Skeletal muscle tissue (tissue), 4 donors: ENCODE measurements around the gene RAB3IL1. TPM values are rescaled to one million over a fixed set of nuclear protein-coding genes. Genes with fewer than 3 reads are reported as not detected.

Source experiments
- H3K27ac ChIP-seq: one replicate; pipeline ENCODE4 v1.7.0; 2013; ENCODE audit warnings: mild to moderate bottlenecking, low read depth, low read length, inconsistent platforms
- H3K27me3 ChIP-seq, 3 donors: one replicate each; pipeline ENCODE4 v1.7.0; 2013; ENCODE audit warnings: low read length in 3 of 3; ENCODE audit not compliant: control insufficient read depth in 3 of 3, insufficient read depth in 3 of 3
- H3K36me3 ChIP-seq, 3 donors: one replicate each; pipeline ENCODE4 v1.7.0; 2013; ENCODE audit warnings: low read length in 3 of 3; ENCODE audit not compliant: control insufficient read depth in 3 of 3, insufficient read depth in 3 of 3
- H3K4me1 ChIP-seq, 3 donors: one replicate each; pipeline ENCODE4 v1.7.0; 2013; ENCODE audit warnings: low read length in 3 of 3, mild to moderate bottlenecking in 3 of 3; ENCODE audit not compliant: control insufficient read depth in 3 of 3, insufficient read depth in 3 of 3
- H3K4me3 ChIP-seq, 3 donors: one replicate each; pipeline ENCODE4 v1.7.0; 2013; ENCODE audit warnings: low read length in 3 of 3
- H3K9ac ChIP-seq, 3 donors: one replicate each; pipeline ENCODE4 v1.7.0; 2013; ENCODE audit warnings: low read length in 3 of 3, mild to moderate bottlenecking in 3 of 3, moderate library complexity in 2 of 3, low read depth in 1 of 3
- H3K9me3 ChIP-seq, 3 donors: one replicate each; pipeline ENCODE4 v1.7.0; 2013; ENCODE audit warnings: low read length in 3 of 3; ENCODE audit not compliant: control insufficient read depth in 3 of 3
- total RNA-seq: library from RNA; depleted of rRNA; stranded (reverse); fragments of >200 nt; gene quantifications from one replicate; pipeline ENCODE4 v1.2.3, GENCODE V29; 2014
- donor health status: Osteomylitis.

RAB3IL1 gene
- total RNA-seq, 1 donor from 2014 or later, result 9.4 TPM

GRCh38 chr11:61906522-61906909, 10.8 kb downstream of the RAB3IL1 start:
- peaks cover 19 to 24% (median 20%) of the 10 kb centered on the region in 3 donors for H3K4me1 ChIP-seq

DNA sequence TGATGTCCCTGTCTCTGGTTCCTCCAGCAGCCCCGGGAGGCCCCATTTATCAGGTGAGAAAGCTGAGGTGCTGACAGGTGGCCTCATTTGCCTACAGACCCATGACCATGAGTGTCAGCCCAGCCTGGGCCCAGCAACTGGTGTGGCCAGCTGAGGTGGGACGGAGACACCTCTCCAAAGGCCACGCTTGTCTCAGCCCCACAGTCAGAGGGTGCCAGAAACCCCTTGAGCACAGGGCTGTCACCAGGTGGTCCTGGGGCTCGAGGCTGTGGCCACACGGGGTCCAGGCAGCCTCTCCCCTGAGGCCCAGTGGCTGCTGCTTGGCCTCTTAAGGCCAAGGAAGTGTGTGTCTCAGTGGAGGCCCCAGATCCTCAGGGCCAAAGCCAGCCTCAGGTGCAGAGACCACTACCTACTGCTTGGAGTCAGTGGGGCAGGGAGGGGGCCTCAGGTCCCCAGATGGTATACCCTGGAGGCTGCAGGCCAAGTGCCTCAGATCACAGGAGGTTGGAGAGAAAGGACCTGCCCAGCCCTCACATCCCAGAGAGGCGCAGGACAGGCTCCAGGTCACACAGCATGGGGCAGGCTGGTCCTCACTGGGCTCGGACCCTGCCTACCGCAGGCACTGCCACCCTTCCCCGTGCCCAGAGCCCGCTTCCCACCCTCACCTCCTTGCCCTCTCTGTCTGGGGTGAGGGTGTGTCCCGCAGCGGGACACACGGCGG, 11.4 kb downstream of the RAB3IL1 start:
- Histone ChIP-seq H3K27ac (no peak overlapping the region), H3K4me1 (peaks cover 15 to 18% (median 16%) of the 10 kb centered on the region in 3 donors), H3K36me3 (peaks cover 8 to 23% (median 8%) of the 10 kb centered on the region in 3 donors), H3K9ac (no peak overlapping the region), H3K4me3 (no peak overlapping the region), H3K9me3 (no peaks in the 10 kb centered on the region), H3K27me3 (no peaks in the 10 kb centered on the region)

More at GRCh38 chr11:61906522-61906909, 10.8 kb downstream of the RAB3IL1 start:
- peaks cover 7 to 20% (median 8%) of the 10 kb centered on the region in 3 donors for H3K36me3 ChIP-seq
- H3K9me3 ChIP-seq, result no peaks in the 10 kb centered on the region
- H3K27ac ChIP-seq, result no peak overlapping the region
- no peak overlapping the region for H3K4me3 ChIP-seq
- no peak overlapping the region for H3K9ac ChIP-seq
- H3K27me3 ChIP-seq, result no peaks in the 10 kb centered on the region

DNA sequence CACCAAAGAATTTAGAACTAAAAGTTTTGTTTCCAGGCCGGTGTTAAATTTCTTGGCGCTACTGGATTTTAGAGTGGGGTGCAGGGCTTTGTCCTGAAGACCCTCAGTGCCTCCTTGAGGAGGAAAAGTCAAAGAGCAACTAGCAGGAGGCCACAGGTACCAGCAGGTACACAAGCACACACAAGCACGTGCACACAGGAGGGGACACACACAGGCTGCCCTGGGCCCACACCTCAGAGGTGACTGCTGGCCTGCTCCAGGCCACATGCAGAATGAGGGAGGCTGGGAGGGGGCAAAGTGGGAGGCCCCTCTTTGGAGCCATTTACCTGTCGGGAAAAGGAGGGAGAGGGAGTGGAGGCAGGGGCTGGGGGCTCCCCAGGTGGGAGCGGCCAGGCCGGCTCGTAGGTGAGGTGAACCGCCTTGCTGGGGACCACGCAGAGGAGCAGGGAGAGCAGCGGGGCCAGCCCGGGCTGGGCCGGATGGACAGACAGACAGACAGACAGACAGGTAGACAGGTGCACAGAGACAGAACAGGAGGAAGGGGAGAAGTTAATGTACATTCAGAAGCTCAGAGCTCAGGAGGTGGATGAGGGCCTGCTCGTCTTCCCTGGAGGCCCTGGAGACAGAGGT, 12.2 kb downstream of the RAB3IL1 start:
- H3K27ac ChIP-seq, result no peak overlapping the region
- H3K27me3 ChIP-seq, result no peaks in the 10 kb centered on the region
- no peak overlapping the region for H3K4me3 ChIP-seq
- H3K9me3 ChIP-seq, result no peaks in the 10 kb centered on the region
- H3K4me1 ChIP-seq, result peaks cover 9 to 12% (median 9%) of the 10 kb centered on the region in 3 donors
- H3K36me3 ChIP-seq, result peaks cover 8 to 25% (median 10%) of the 10 kb centered on the region in 3 donors
- no peak overlapping the region for H3K9ac ChIP-seq

- no peak overlapping the region for H3K9ac ChIP-seq
- H3K9me3 ChIP-seq, result no peaks in the 10 kb centered on the region
- peaks cover 8 to 25% (median 10%) of the 10 kb centered on the region in 3 donors for H3K36me3 ChIP-seq
- H3K27me3 ChIP-seq, result no peaks in the 10 kb centered on the region
- no peak overlapping the region for H3K4me3 ChIP-seq
- H3K27ac ChIP-seq, result no peak overlapping the region
- H3K4me1 ChIP-seq, result peaks cover 6 to 12% (median 8%) of the 10 kb centered on the region in 3 donors
Observed at GRCh38 chr11:61904539-61905048, 12.8 kb downstream of the RAB3IL1 start.

DNA sequence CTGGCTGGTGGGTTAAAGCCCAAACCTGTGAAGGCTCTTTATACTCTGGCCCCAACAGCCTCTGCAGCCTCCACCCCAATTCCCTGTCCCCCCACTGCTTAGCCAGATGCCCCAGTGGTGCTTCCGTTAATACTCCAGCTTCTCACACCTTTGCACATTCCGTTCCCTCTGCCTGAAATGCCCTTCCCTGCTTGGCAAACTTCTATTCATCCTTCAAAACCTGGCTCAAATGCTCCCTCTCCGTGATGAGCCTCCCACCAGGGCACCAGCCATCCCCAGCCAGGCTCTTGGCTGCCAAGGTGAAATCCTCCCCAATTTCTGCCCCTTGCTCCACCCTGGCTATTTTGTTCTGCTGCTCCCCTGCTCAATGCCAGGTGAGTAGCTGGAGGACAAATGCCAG, 13.5 kb downstream of the RAB3IL1 start:
- Histone ChIP-seq H3K27ac (no peak overlapping the region), H3K9ac (no peak overlapping the region), H3K4me1 (peaks cover 4 to 10% (median 6%) of the 10 kb centered on the region in 3 donors), H3K36me3 (peaks cover 8 to 25% (median 10%) of the 10 kb centered on the region in 3 donors), H3K4me3 (no peak overlapping the region), H3K9me3 (no peaks in the 10 kb centered on the region), H3K27me3 (no peaks in the 10 kb centered on the region)

- Histone ChIP-seq H3K4me1 (peaks cover 0 to 6% (median 4%) of the 10 kb centered on the region in 3 donors), H3K4me3 (no peak overlapping the region), H3K36me3 (peaks cover 9 to 29% (median 10%) of the 10 kb centered on the region in 3 donors), H3K27me3 (no peaks in the 10 kb centered on the region), H3K9me3 (no peaks in the 10 kb centered on the region), H3K27ac (no peak overlapping the region), H3K9ac (no peak overlapping the region)
Observed at GRCh38 chr11:61902313-61902712, 15.1 kb downstream of the RAB3IL1 start.

DNA sequence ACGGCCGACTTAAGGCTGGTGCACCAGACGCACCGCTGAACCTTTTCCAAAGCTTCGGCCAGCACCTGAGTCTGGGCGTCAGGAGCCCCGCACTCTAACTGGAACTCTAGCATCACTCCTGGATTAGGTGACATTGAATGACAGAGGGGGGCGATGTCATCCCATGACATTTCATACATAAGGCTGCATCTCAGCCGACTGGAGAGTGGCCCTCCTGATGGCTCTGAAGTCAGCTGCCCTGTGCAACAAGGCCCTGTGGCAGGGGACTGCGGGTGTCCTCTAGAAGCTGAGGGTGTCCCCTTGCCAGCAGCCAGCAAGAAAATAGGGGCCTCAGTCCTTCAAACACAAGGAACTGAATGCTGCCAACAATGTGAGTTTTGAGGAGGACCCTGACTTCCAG, 16.0 kb downstream of the RAB3IL1 start:
- no peak overlapping the region for H3K4me3 ChIP-seq
- H3K27me3 ChIP-seq, result no peaks in the 10 kb centered on the region
- no peaks in the 10 kb centered on the region for H3K9me3 ChIP-seq
- no peak overlapping the region for H3K9ac ChIP-seq
- H3K27ac ChIP-seq, result no peak overlapping the region
- H3K4me1 ChIP-seq, result peaks cover 0 to 6% (median 4%) of the 10 kb centered on the region in 3 donors
- peaks cover 5 to 28% (median 9%) of the 10 kb centered on the region in 3 donors for H3K36me3 ChIP-seq

- Histone ChIP-seq H3K4me3 (no peak overlapping the region), H3K27ac (no peak overlapping the region), H3K9ac (peak overlapping the region in 1 of 3 donors; percentile 33), H3K36me3 (peaks cover 2 to 21% (median 4%) of the 10 kb centered on the region in 3 donors), H3K9me3 (no peaks in the 10 kb centered on the region), H3K4me1 (peaks cover 0 to 6% (median 4%) of the 10 kb centered on the region in 3 donors), H3K27me3 (no peaks in the 10 kb centered on the region)
Observed at GRCh38 chr11:61900251-61900650, 17.1 kb downstream of the RAB3IL1 start.

DNA sequence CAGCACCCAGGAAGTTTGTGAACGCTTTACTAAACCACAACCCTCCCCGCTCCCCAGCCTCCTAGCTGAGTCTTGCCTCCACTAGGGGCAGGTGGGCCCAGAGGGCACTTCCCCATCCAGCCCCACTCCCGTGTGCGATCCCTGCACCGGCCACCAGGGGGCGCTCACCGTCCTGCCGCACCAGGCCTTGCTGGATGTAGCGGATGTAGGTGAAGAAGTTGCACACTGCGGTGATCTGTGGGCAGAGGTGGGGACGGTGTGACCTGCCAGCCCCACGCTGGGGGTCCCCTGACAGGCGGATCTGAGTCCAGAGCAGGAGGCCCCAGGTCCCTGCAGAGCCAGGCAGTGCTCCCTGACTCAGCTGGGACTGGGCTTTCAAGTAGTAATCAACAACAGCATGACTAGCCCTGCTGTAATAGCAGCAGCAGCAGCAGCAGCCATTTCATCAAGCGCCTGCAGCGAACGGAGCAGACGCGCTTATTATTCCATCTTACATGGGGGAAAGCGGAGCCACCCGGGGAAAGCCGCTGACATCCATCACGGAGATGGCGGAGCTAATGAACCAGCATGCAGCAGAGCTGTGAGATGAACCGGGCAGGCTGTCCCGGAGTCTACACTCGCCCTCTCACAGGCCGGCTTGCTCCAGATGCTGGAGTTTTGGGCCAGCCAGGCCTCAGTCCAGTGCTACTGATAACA, 18.1 kb downstream of the RAB3IL1 start:
- no peaks in the 10 kb centered on the region for H3K27me3 ChIP-seq
- H3K4me3 ChIP-seq, result no peak overlapping the region
- no peaks in the 10 kb centered on the region for H3K9me3 ChIP-seq
- peaks cover 2 to 17% (median 2%) of the 10 kb centered on the region in 3 donors for H3K36me3 ChIP-seq
- H3K27ac ChIP-seq, result no peak overlapping the region
- H3K4me1 ChIP-seq, result peaks cover 0 to 6% (median 4%) of the 10 kb centered on the region in 3 donors
- H3K9ac ChIP-seq, result no peak overlapping the region
